ENCODE data around the gene PTPRN2.
"Not testable (repeated sequence)": the region's sequence is repeated elsewhere in the genome, so short reads cannot be mapped to it uniquely, and the experiment has no call there.

PTPRN2 gene

DNA sequence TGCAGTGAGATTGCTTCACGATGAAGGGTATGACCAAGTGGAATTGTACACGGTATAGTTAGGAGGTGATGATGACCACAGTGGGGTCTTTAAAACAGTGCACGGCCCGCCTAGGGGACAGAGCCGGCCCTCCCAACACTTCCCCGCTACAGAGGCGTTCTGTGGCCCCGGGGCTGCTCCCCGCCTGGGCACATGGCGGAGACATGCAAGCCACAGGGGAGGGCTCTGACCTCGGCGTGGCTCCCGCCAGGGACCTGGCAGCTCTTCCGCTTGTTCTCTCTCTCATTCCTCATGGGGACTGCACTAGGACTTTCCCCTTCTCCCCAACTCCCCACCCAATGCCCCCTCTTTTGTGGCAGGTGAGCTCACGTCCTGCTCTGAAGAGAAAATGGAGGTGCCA is 857.0 kb downstream of the PTPRN2 start:
- H3K4me3 ChIP-seq (ENCODE audit: low read depth, low read length), result no peak overlapping the region
- no peak for DNase-seq (ENCODE audit: low read depth)
- in situ Hi-C loops (cut with HindIII; ENCODE audit: low sequenced_read_pairs), result no loop called here
- TF ChIP-seq, protein P1, sequence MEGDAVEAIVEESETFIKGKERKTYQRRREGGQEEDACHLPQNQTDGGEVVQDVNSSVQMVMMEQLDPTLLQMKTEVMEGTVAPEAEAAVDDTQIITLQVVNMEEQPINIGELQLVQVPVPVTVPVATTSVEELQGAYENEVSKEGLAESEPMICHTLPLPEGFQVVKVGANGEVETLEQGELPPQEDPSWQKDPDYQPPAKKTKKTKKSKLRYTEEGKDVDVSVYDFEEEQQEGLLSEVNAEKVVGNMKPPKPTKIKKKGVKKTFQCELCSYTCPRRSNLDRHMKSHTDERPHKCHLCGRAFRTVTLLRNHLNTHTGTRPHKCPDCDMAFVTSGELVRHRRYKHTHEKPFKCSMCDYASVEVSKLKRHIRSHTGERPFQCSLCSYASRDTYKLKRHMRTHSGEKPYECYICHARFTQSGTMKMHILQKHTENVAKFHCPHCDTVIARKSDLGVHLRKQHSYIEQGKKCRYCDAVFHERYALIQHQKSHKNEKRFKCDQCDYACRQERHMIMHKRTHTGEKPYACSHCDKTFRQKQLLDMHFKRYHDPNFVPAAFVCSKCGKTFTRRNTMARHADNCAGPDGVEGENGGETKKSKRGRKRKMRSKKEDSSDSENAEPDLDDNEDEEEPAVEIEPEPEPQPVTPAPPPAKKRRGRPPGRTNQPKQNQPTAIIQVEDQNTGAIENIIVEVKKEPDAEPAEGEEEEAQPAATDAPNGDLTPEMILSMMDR (IDR thresholded peaks at IDR 0.05; ENCODE audit: low read depth, low read length, missing control alignments), result no peak

DNA sequence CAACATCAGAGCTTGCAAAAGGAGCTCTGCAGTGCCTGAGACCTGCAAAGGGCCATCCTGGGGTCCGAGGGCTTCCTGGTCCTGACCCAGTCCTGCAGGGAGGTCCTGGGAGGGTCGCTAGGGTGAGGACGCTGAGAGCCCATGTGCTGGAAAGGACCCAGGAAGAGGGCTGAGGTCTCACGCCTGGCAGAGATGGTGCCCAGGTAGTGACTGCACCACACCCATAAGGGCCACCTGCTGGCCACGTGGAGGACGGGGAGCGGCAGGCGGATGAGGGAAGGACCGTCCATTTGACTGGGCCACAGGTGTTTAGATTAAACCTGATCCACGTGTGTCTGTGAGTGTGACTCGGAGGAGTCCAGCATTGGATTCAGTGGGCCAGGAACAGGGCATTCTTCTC is 858.1 kb downstream of the PTPRN2 start:
- TF ChIP-seq, protein P1 (IDR thresholded peaks at IDR 0.05; ENCODE audit: low read depth, low read length, missing control alignments), result no peak
- no peak for DNase-seq (ENCODE audit: low read depth)
- in situ Hi-C loops (cut with HindIII; ENCODE audit: low sequenced_read_pairs), result no loop called here
- no peak overlapping the region for H3K4me3 ChIP-seq (ENCODE audit: low read depth, low read length)

DNA sequence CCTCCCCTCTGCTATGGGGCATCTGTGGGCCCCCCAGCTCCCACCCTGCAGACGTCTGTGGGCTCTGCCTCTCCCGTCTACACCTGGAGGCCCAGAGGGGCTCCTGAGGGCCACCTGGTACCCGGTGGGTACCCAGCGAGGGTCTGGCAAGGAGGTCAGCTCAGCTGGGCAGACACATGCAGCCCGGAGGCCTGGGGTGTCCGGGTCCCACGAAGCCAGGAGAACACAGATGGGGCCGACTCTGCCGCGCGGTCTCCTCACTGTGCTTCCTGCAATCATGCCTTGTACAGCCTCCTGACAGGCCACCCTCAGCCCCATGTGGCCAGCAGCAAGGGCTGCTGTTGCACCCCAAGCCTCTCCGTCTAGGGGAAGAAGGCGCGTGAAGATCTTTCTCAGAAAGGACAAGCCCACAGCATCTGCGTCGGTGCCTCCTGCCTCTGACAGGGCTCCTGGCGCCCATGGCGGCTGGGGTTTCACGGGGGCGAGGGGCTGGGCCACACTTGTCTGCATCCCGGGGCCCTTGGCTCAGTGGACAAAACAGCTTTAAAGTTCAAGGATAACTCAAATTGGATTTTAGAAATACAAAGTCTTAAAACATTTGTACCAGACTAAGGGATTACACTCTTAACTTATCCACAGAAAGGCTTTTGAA is 859.5 kb downstream of the PTPRN2 start:
- in situ Hi-C loops (cut with HindIII; ENCODE audit: low sequenced_read_pairs), result no loop called here

DNA sequence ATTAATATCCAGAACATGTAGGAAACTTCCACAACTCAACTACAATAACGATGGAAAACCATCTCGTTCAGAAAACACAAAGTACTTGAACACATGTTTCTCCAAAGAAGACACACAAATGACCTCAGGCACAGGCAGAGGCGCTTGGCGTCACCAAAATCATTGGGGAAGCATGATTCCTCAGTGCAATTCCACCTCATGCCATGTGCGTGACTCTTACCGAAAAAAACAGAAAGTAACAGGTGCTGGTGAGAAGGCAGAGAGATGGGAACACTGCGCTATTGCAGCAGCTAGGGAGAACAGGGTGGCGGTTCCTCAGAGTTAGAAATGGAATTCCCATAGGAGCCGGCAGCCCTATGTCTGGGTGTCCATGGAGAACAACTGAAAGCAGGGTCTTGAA is 860.9 kb downstream of the PTPRN2 start:
- in situ Hi-C loops (cut with HindIII; ENCODE audit: low sequenced_read_pairs), result no loop called here
- TF ChIP-seq, protein P1 (IDR thresholded peaks at IDR 0.05; ENCODE audit: low read depth, low read length, missing control alignments), result no peak
- no peak for DNase-seq (ENCODE audit: low read depth)
- H3K4me3 ChIP-seq (ENCODE audit: low read depth, low read length), result no peak overlapping the region

More for the DNA sequence above, 859.5 kb downstream of the PTPRN2 start:
- no peak overlapping the region for H3K4me3 ChIP-seq (ENCODE audit: low read depth, low read length)
- no peak for DNase-seq (ENCODE audit: low read depth)
- TF ChIP-seq, protein P1 (IDR thresholded peaks at IDR 0.05; ENCODE audit: low read depth, low read length, missing control alignments), result no peak

DNA sequence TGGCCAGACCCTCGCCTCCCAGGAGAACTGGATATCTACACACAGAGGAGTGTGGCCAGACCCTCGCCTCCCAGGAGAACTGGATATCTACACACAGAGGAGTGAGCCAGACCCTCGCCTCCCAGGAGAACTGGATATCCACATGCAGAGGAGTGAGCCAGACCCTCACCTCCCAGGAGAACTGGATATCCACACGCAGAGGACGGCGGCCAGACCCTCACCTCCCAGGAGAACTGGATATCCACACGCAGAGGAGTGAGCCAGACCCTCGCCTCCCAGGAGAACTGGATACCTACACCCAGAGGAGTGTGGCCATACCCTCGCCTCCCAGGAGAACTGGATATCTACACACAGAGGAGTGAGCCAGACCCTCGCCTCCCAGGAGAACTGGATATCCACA is 862.3 kb downstream of the PTPRN2 start:
- in situ Hi-C loops (cut with HindIII; ENCODE audit: low sequenced_read_pairs); H3K4me3 ChIP-seq (ENCODE audit: low read depth, low read length); DNase-seq (ENCODE audit: low read depth): not testable (repeated sequence)

DNA sequence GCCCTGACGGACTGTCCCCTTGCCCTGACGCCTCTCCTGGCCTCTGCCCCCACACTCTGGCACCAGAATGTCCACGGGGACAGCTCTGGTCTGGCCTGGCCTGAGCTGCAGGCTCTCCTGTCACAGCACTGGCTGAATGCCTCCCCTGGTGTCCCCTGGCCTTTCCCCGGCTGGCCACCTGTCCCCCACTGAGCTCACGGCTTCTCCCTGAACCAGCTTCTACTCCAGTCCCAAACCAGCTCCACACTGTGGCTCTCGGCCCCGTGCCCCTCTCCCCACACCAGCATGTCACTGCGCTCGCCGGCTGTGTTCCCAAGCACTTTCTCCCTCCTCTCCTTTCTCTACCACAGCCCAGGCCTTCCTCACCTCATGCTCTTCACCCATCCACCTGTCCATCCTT is 864.4 kb downstream of the PTPRN2 start:
- in situ Hi-C loops (cut with HindIII; ENCODE audit: low sequenced_read_pairs), result no loop called here
- TF ChIP-seq, protein P1 (IDR thresholded peaks at IDR 0.05; ENCODE audit: low read depth, low read length, missing control alignments), result no peak
- H3K4me3 ChIP-seq (ENCODE audit: low read depth, low read length), result no peak overlapping the region
- no peak for DNase-seq (ENCODE audit: low read depth)

DNA sequence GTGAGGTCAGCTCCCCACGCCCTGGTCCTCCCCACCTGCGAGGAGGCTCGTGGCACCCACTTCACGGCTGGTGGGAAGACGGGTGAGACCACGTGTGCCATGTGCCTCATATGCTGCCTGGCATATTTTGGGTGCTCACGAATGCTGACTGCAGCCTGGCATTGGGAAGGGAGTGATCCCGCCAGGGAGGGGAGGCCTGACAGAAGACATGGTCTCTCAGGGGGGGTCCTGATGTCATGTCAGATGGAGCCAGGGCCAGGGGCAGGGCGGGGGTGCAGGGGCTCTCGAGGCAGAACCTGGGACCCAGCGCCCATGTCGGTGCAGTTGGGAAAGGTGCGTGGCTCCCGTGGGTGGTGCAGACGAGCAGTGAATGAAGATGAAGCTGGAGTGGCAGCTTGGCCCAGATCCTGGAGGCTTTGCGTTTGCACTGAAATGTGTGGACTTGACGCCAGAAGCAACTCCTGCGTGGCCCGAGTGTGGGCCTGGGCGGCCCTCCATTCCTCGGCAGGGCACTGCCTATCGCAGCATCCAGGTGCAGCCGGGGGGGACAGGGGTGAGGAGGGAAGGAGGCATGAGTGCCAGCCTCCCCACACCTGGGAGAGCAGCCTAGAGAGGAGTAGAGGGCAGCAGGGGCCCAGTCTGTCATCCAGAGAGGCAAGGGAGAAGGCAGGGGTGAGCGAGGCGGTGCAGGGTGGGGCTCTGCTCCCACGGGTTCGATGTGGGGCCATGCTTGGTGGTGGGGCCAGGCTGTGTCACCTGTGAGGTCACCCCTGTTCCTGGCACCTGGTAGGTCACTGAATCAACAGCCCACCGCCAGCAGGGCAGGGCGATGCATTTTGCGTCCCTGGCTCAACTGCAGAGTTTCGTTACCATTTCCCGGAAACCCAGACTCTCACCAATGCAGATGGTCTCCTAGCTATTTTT is 865.2 kb downstream of the PTPRN2 start:
- in situ Hi-C loops (cut with HindIII; ENCODE audit: low sequenced_read_pairs), result no loop called here
- DNase-seq (ENCODE audit: low read depth), result no peak
- no peak overlapping the region for H3K4me3 ChIP-seq (ENCODE audit: low read depth, low read length)
- TF ChIP-seq, protein P1 (IDR thresholded peaks at IDR 0.05; ENCODE audit: low read depth, low read length, missing control alignments), result no peak

Measured in astrocyte of the cerebellum (primary cell).